Fibroblast of pulmonary artery (primary cell): ENCODE measurements around the gene GNAS-AS1.
A peak's percentile ranks its signal among the peaks of the same experiment; 100 is the strongest.

ENCODE experiments used
- DNase-seq: peaks from one replicate; pipeline ENCODE4 v3.0.0-alpha.2; 2010; ENCODE audit warnings: low read depth
- H3K4me3 ChIP-seq: replicated peaks from 2 replicates; pipeline ENCODE4 v1.5.1; 2011; ENCODE audit warnings: low read depth, mild to moderate bottlenecking, control low read depth, low read length, moderate library complexity
- TF ChIP-seq, protein P1 (sequence below): IDR thresholded peaks from 2 replicates; pipeline ENCODE4 v1.5.1; 2011; ENCODE audit warnings: mild to moderate bottlenecking, control low read depth, low read length, inconsistent platforms; ENCODE audit errors: missing control alignments

GNAS-AS1 gene

DNA sequence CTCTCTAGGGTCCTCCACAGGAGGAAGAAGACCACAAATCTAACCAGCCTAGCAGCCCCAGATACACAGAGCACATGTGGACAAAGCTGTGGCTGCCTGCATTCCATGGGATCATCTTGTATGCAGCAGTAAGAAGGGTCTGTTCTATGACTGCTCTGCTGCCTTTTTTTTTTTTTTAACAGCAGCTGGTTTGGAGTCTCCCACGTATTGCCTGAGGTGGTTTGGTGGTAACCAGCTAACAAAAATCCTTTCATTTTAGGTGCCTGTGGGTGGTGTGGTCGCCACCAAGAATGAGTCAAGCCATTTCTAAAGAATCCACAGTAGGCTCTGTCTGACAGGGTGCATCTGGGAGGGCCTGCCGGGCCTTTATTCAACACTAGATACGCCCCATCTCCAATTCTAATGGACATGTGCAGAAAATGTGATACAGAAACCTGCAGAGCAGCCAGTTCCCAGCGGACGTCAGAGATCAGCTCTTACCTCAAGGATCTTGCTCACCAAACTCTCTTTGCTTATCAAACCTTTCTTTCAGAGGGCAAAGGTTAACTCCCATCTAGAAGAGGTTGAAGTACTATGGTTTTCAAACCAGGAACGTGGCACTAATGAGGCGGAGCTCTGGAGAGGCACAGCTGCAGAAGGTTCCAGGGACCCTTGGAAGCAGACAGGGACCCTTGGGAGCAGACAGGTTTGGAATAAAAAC lies 32.0 kb downstream of the GNAS-AS1 start:
- no peak overlapping the region for H3K4me3 ChIP-seq
- TF ChIP-seq, protein P1, sequence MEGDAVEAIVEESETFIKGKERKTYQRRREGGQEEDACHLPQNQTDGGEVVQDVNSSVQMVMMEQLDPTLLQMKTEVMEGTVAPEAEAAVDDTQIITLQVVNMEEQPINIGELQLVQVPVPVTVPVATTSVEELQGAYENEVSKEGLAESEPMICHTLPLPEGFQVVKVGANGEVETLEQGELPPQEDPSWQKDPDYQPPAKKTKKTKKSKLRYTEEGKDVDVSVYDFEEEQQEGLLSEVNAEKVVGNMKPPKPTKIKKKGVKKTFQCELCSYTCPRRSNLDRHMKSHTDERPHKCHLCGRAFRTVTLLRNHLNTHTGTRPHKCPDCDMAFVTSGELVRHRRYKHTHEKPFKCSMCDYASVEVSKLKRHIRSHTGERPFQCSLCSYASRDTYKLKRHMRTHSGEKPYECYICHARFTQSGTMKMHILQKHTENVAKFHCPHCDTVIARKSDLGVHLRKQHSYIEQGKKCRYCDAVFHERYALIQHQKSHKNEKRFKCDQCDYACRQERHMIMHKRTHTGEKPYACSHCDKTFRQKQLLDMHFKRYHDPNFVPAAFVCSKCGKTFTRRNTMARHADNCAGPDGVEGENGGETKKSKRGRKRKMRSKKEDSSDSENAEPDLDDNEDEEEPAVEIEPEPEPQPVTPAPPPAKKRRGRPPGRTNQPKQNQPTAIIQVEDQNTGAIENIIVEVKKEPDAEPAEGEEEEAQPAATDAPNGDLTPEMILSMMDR = no peak
- DNase-seq = peak; percentile 6

DNA sequence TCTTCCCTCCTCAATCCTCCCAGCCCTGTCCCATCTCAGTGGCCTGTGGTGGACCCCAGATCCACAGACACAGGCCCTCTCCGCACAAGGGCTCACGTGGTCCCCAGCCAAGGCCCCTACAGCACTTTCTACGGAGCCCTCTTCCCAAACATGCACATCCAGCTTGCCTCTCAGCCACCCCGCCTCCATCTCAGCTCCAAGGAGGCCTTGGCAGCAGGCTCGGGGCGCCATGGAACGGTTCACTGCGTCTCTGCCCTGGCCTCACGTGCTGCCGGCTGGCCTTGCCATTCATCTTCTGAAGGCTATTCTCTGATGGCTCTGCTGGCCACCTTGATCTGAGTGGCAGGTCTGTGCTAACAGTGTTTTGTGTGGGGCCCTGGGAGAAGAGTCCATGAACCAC lies 33.0 kb downstream of the GNAS-AS1 start:
- TF ChIP-seq, protein P1 = no peak
- H3K4me3 ChIP-seq = no peak overlapping the region
- no peak for DNase-seq

DNA sequence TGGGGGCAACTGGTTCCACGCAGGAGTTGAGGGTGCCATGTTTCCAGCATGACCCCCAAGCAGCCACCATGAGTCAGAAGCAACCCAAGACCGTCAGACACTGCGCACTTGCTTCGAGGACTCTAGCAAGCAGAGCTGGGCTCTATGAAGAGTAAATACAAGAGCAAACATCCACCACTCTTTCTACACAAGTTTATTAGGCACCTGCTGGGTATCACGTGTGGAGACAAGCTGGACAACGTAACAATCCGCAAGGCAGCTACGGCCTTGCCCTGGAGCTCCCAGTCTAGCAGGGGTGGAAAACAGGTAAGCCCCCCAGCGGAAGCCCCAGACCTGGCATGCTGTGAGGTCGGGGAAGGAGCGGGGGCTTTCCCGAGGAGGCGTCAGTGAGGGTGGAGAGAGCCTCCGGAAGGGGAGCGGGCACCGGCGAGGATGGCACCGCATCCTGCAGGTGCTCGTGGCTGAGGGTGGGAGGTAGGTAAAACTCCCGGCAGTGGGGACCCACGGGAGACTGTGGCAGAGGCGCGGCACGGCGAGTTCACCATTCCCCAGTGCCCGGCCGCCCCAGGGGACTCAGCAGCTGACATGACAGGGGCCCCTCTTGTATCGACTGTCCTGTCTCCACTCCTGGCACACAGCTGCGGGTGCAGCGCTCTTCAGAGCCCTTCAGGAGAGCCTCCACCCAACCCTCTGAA lies 33.6 kb downstream of the GNAS-AS1 start:
- no peak for DNase-seq
- H3K4me3 ChIP-seq = no peak overlapping the region
- TF ChIP-seq, protein P1 = no peak

DNA sequence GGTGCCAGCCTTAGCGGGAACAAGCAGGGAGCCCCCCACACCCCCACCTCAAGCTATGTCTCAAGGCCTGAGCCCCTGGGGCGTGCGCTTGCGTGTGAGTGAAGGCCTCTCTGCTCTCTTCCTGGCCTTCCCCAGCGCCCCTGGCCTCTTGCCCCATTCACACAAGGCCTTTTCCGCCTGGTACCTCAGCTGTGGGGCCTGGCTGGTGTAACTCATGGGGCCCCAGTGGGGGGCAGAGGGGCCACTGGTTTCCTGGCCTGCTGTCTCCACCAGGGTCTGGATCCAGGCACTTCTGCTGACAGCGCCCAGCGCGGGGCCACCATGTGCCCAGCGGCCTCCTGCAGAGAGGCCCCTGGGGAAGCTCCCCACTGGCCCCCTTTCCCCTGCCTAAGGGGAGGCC lies 34.7 kb downstream of the GNAS-AS1 start:
- DNase-seq = no peak
- H3K4me3 ChIP-seq = no peak overlapping the region
- TF ChIP-seq, protein P1 = no peak

DNA sequence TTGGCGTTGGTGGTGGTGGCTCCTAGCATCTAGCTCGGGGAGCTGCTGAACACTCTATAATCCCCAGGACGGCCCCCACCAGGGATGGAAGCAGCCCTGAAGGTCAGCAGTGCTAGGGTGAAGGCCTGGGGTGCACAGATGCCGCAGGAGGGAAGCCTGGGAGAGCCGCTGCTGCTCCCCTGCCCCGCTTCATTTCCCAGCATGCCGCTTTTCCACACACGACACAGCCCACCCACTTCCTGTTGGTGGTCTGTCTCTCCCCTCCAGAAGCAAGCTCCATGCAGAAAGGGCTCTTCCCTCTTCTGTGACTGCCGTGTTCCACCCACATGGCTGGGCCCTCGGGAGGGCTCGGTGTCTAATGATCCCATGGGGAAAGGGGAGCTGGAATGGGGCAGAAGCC lies 35.3 kb downstream of the GNAS-AS1 start:
- TF ChIP-seq, protein P1 = no peak
- DNase-seq = no peak
- H3K4me3 ChIP-seq = no peak overlapping the region

DNA sequence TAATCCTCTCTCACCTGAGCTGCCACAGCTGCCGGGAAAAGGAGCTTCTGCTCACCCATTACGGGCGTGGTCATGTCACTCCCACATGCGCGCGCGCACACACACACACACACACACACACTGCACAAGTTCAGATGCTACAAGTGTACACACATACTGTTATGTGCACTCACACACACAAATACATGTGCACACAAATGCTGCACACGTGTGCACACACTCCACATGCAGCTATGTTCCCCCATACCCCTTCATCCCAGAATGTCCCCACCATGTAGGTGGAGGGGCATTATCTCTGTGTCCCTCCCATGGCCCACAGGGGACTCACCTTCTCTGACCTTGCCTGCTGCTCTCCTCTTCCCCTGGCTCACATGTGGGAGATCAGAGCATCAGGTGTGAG lies 37.3 kb downstream of the GNAS-AS1 start:
- DNase-seq = no peak
- TF ChIP-seq, protein P1 = no peak

More for the DNA sequence above, 37.3 kb downstream of the GNAS-AS1 start:
- H3K4me3 ChIP-seq = no peak overlapping the region
